ENCODE results near the gene STXBP5.

DNA sequence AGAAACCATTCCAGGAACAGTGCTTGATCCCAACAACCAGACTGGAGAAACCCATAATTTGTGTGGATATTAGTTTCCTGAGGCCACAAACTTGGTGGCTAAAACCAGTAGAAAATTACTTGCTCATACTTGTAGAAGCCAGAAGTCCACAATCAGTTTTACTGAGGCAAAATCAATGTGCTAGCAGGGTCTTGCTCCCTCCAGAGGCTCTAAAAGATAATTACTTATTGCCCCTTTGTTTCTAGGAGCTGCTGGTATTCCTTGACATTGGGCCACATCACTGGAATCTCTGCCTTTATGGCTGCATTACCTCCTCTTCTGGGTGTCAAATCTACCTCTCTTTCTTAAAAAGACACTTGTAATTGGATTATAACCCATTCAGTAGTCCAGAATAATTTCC is 162.1 kb downstream of the STXBP5 start:
- TF ChIP-seq, protein P1, sequence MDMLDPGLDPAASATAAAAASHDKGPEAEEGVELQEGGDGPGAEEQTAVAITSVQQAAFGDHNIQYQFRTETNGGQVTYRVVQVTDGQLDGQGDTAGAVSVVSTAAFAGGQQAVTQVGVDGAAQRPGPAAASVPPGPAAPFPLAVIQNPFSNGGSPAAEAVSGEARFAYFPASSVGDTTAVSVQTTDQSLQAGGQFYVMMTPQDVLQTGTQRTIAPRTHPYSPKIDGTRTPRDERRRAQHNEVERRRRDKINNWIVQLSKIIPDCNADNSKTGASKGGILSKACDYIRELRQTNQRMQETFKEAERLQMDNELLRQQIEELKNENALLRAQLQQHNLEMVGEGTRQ (IDR thresholded peaks at IDR 0.05; ENCODE audit: borderline replicate concordance, low read depth, low read length) = no peak
- TF ChIP-seq EZH2phosphoT487 (IDR thresholded peaks at IDR 0.05; ENCODE audit: borderline replicate concordance, low read depth) = no peak
- TF ChIP-seq JUND (IDR thresholded peaks at IDR 0.05) = no peak
- no peak for TF ChIP-seq FOXJ3 (CRISPR knock-in tag; IDR thresholded peaks at IDR 0.05)
- TF ChIP-seq, protein P2, sequence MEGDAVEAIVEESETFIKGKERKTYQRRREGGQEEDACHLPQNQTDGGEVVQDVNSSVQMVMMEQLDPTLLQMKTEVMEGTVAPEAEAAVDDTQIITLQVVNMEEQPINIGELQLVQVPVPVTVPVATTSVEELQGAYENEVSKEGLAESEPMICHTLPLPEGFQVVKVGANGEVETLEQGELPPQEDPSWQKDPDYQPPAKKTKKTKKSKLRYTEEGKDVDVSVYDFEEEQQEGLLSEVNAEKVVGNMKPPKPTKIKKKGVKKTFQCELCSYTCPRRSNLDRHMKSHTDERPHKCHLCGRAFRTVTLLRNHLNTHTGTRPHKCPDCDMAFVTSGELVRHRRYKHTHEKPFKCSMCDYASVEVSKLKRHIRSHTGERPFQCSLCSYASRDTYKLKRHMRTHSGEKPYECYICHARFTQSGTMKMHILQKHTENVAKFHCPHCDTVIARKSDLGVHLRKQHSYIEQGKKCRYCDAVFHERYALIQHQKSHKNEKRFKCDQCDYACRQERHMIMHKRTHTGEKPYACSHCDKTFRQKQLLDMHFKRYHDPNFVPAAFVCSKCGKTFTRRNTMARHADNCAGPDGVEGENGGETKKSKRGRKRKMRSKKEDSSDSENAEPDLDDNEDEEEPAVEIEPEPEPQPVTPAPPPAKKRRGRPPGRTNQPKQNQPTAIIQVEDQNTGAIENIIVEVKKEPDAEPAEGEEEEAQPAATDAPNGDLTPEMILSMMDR (IDR thresholded peaks at IDR 0.05) = no peak
- TF ChIP-seq TAF1 (IDR thresholded peaks at IDR 0.05; ENCODE audit: borderline replicate concordance, low read depth, low read length) = no peak
- TF ChIP-seq, protein P3, sequence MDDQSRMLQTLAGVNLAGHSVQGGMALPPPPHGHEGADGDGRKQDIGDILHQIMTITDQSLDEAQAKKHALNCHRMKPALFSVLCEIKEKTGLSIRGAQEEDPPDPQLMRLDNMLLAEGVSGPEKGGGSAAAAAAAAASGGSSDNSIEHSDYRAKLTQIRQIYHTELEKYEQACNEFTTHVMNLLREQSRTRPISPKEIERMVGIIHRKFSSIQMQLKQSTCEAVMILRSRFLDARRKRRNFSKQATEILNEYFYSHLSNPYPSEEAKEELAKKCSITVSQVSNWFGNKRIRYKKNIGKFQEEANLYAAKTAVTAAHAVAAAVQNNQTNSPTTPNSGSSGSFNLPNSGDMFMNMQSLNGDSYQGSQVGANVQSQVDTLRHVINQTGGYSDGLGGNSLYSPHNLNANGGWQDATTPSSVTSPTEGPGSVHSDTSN (IDR thresholded peaks at IDR 0.05) = no peak
- TF ChIP-seq YY1 (IDR thresholded peaks at IDR 0.05; ENCODE audit: low read depth) = no peak
- TF ChIP-seq FOXM1 (IDR thresholded peaks at IDR 0.05; ENCODE audit: low read depth) = no peak

Data from SK-N-SH (cell line).